ENCODE data around the gene STX1B. TPM values are rescaled to one million over a fixed set of nuclear protein-coding genes. Genes with fewer than 3 reads are reported as not detected.

STX1B gene
- total and polyA plus RNA-seq, 2 of the 8 experiments (the other 6 are each of a cell fraction or from before 2014, with no cell fraction given) = 8.9 to 20.2 TPM

GRCh38 chr16:31025339-31025738 is 14.9 kb upstream of the STX1B start:
- H3K14ac ChIP-seq (ENCODE audit: insufficient read length) = no peak overlapping the region
- no peak overlapping the region for H3K27ac ChIP-seq (ENCODE audit: low read depth, low read length)
- no peaks in the 10 kb centered on the region for H3K9me3 ChIP-seq (ENCODE audit: insufficient read depth in 2 of 2, low read depth in 1 of 2, low read length in 1 of 2)
- H2AFZ ChIP-seq (ENCODE audit: low read length) = no peak overlapping the region
- no peak overlapping the region for H2BK20ac ChIP-seq (ENCODE audit: low read length)
- H4K20me1 ChIP-seq (replicated peaks in 1 of 2; ENCODE audit: control insufficient read depth in 1 of 2, insufficient read depth in 2 of 2, low read length in 2 of 2) = no peaks in the 10 kb centered on the region
- no peaks in the 10 kb centered on the region for H3K79me2 ChIP-seq (ENCODE audit: control insufficient read depth in 1 of 2, insufficient read depth in 2 of 2, low read length in 2 of 2)
- no peak for FAIRE-seq
- H3K23ac ChIP-seq (ENCODE audit: insufficient read length) = no peak overlapping the region
- H2BK15ac ChIP-seq (ENCODE audit: low read length) = no peak overlapping the region; the same call in 1 of the 2 replicates
- H3K18ac ChIP-seq (ENCODE audit: extremely low read depth, low read length) = no peak overlapping the region
- H2BK120ac ChIP-seq (replicated peaks; ENCODE audit: low read depth, low read length) = no peak overlapping the region
- no peaks in the 10 kb centered on the region for H3K4me1 ChIP-seq (replicated peaks in 1 of 4; ENCODE audit: control insufficient read depth in 3 of 4, insufficient read depth in 4 of 4, low read length in 3 of 4)
- no peak for DNase-seq (ENCODE audit: low read depth in 1 of 2, low spot score in 2 of 2)
- H3K79me1 ChIP-seq (ENCODE audit: low read depth, low read length) = no peaks in the 10 kb centered on the region
- no peak overlapping the region for H2BK5ac ChIP-seq (ENCODE audit: low read depth, low read length)
- WGBS, 2 experiments (ENCODE audit: extremely low coverage in 1 of 2, insufficient coverage in 1 of 2, insufficient read length in 1 of 2, insufficient replicate concordance in 2 of 2, low coverage in 1 of 2, low lambda C conversion rate in 2 of 2, missing lambda C conversion rate in 1 of 2) = 80% methylated on average over 2 of the region's 5 CpGs; no CpG with 5 or more reads in 1 of the 2 experiments
- no peak overlapping the region for H4K91ac ChIP-seq (replicated peaks; ENCODE audit: insufficient read length, low read length)
- POLR2A ChIA-PET (ENCODE audit: partially characterized antibody) = interaction anchor here (1.6 kb wide), 1 partner anchor 8 kb away, joined by 4 read pairs; the partner anchor contains the start of gene STX4
- no peak overlapping the region for H2BK12ac ChIP-seq (ENCODE audit: low read depth, low read length)
- no peaks in the 10 kb centered on the region for H3K27me3 ChIP-seq (replicated peaks in 1 of 4; ENCODE audit: control insufficient read depth in 3 of 4, extremely low read depth in 1 of 4, insufficient read depth in 3 of 4, low read length in 3 of 4)
- H3K4ac ChIP-seq (replicated peaks; ENCODE audit: insufficient read length, low read depth, low read length) = no peak overlapping the region
- H4K5ac ChIP-seq (ENCODE audit: insufficient read length, low read depth, low read length) = no peak overlapping the region
- no peaks in the 10 kb centered on the region for H3K36me3 ChIP-seq (ENCODE audit: control insufficient read depth in 2 of 4, insufficient read depth in 4 of 4, low read length in 3 of 4)
- peak overlapping the region in 1 of 4 experiments; percentile 10; a peak in 2 of 7 replicates for H3K9ac ChIP-seq (replicated peaks in 1 of 4; ENCODE audit: extremely low read depth in 1 of 4, low read depth in 3 of 4, low read length in 3 of 4)
- TF ChIP-seq HDAC6 (IDR thresholded peaks at IDR 0.05; ENCODE audit: low read depth, low read length) (no peak), USF2 (IDR thresholded peaks at IDR 0.05; ENCODE audit: low read length) (no peak), POU5F1 (IDR thresholded peaks at IDR 0.05; ENCODE audit: low read depth, low read length) (no peak), BACH1 (IDR thresholded peaks at IDR 0.05; ENCODE audit: low read length) (no peak), TAF7 (optimal IDR thresholded peaks at IDR 0.05; ENCODE audit: borderline replicate concordance, low read depth, low read length) (no peak), ATF2 (IDR thresholded peaks at IDR 0.05; ENCODE audit: low read length) (no peak), PHF8 (conservative IDR thresholded peaks at IDR 0.05; ENCODE audit: low read depth, low read length) (no peak)
- no peak overlapping the region for H3K4me3 ChIP-seq (ENCODE audit: extremely low read depth in 1 of 4, insufficient read depth in 2 of 4, low read depth in 3 of 4, low read length in 4 of 4)
- H3K56ac ChIP-seq (replicated peaks; ENCODE audit: insufficient read length, low read depth, low read length) = no peak overlapping the region
- CTCF ChIA-PET (ENCODE audit: partially characterized antibody) = interaction anchor here (0.7 to 1.3 kb wide), 3 partner anchors 11 to 61 kb away, joined by 3 to 4 read pairs (median 3); no protein-coding TSS in a partner anchor
- H3K4me2 ChIP-seq (ENCODE audit: insufficient read depth in 1 of 2, low read depth in 2 of 2, low read length in 2 of 2) = no peak overlapping the region
- no peak overlapping the region for H4K8ac ChIP-seq (ENCODE audit: extremely low read depth, insufficient read depth, low read length)
- no peak overlapping the region for H2AK5ac ChIP-seq (ENCODE audit: low read depth, low read length)
- H3K23me2 ChIP-seq (ENCODE audit: low read depth, low read length) = no peaks in the 10 kb centered on the region
